ENCODE measurements around the gene REM2. TPM values are rescaled to one million over a fixed set of nuclear protein-coding genes. Genes with fewer than 3 reads are reported as not detected.

Gene REM2
- total RNA-seq, 1 donor from 2014 or later: 1.2 TPM

GRCh38 chr14:22915886-22916521, 33.0 kb downstream of the REM2 start:
- TF ChIP-seq CTCF (IDR thresholded peaks at IDR 0.05; ENCODE audit: insufficient read depth, low read length, poor library complexity, severe bottlenecking): no peak
- Histone ChIP-seq H3K36me3 (ENCODE audit: control insufficient read depth, insufficient read depth, low read length) (no peaks in the 10 kb centered on the region), H3K27me3 (ENCODE audit: control insufficient read depth, insufficient read depth, low read length) (no peaks in the 10 kb centered on the region), H3K4me3 (ENCODE audit: low read depth, low read length) (no peak overlapping the region)
- DNase-seq (ENCODE audit: low read depth): no peak

GRCh38 chr14:22918804-22919600, 36.0 kb downstream of the REM2 start, which contains the start of gene RBM23:
Gene RBM23 (minus strand): TSS chr14:22919149.
- Histone ChIP-seq H3K4me3 (ENCODE audit: low read depth, low read length) (peak within 1 kb of the TSS; percentile 69), H3K27me3 (ENCODE audit: control insufficient read depth, insufficient read depth, low read length) (no peaks in the 10 kb centered on the region), H3K36me3 (ENCODE audit: control insufficient read depth, insufficient read depth, low read length) (no peaks in the 10 kb centered on the region)
- DNase-seq (ENCODE audit: low read depth): peak; percentile 100
- no peak for TF ChIP-seq CTCF (IDR thresholded peaks at IDR 0.05; ENCODE audit: insufficient read depth, low read length, poor library complexity, severe bottlenecking)

GRCh38 chr14:22919601-22919921, 36.5 kb downstream of the REM2 start:
- TF ChIP-seq CTCF (IDR thresholded peaks at IDR 0.05; ENCODE audit: insufficient read depth, low read length, poor library complexity, severe bottlenecking): no peak
- no peaks in the 10 kb centered on the region for H3K36me3 ChIP-seq (ENCODE audit: control insufficient read depth, insufficient read depth, low read length)
- H3K27me3 ChIP-seq (ENCODE audit: control insufficient read depth, insufficient read depth, low read length): no peaks in the 10 kb centered on the region
- no peak for DNase-seq (ENCODE audit: low read depth)
- H3K4me3 ChIP-seq (ENCODE audit: low read depth, low read length): peak overlapping the region; percentile 4

GRCh38 chr14:22920697-22921096, 37.7 kb downstream of the REM2 start:
- Histone ChIP-seq H3K4me3 (ENCODE audit: low read depth, low read length) (no peak overlapping the region), H3K36me3 (ENCODE audit: control insufficient read depth, insufficient read depth, low read length) (no peaks in the 10 kb centered on the region), H3K27me3 (ENCODE audit: control insufficient read depth, insufficient read depth, low read length) (no peaks in the 10 kb centered on the region)
- no peak for TF ChIP-seq CTCF (IDR thresholded peaks at IDR 0.05; ENCODE audit: insufficient read depth, low read length, poor library complexity, severe bottlenecking)
- DNase-seq (ENCODE audit: low read depth): no peak

- DNase-seq (ENCODE audit: low read depth): no peak
- Histone ChIP-seq H3K36me3 (ENCODE audit: control insufficient read depth, insufficient read depth, low read length) (peaks cover 1% of the 10 kb centered on the region), H3K4me3 (ENCODE audit: low read depth, low read length) (no peak overlapping the region), H3K27me3 (ENCODE audit: control insufficient read depth, insufficient read depth, low read length) (no peaks in the 10 kb centered on the region)
- TF ChIP-seq CTCF (IDR thresholded peaks at IDR 0.05; ENCODE audit: insufficient read depth, low read length, poor library complexity, severe bottlenecking): no peak
Observed at GRCh38 chr14:22922294-22922693, 39.3 kb downstream of the REM2 start.
